PC-9 (cell line): ENCODE data around the gene TWNK. TPM values are rescaled to one million over a fixed set of nuclear protein-coding genes. Genes with fewer than 3 reads are reported as not detected.
"Not testable (repeated sequence)": the region's sequence is repeated elsewhere in the genome, so short reads cannot be mapped to it uniquely, and the experiment has no call there.

ENCODE experiments used
- BruUV-seq: library from RNA; stranded (reverse); fragments of 400-500 nt; replicated peaks from 2 replicates; lab custom pipeline; 2021; lab: Mats Ljungman, UMichigan
- CTCF ChIA-PET: fragments of 300-600 bp; sonication (Branson Sonifier 250); formaldehyde crosslinking; loops from one replicate; lab custom pipeline; 2022; ENCODE audit warnings: antibody characterized with exemption; lab: Charles Lee
- POLR2A ChIA-PET: fragments of 300-600 bp; sonication (Branson Sonifier 250); formaldehyde crosslinking; loops from one replicate; lab custom pipeline; 2022; ENCODE audit warnings: antibody characterized with exemption; ENCODE audit not compliant: unreplicated experiment; lab: Charles Lee
- DNase-seq, 2 experiments: peaks; one replicate each; pipeline versions ENCODE4 v3.0.0 to v3.0.0-alpha.2; 2015 to 2022; ENCODE audit warnings: mixed read lengths in 1 of 2
- H2AFZ ChIP-seq: fragments of 200-600 bp; sonication (generic); 2 replicates; pipeline ENCODE4 v1.8.1; 2017; ENCODE audit warnings: antibody characterized with exemption
- H3F3A ChIP-seq: fragments of 200-600 bp; sonication (generic); 2 replicates; pipeline ENCODE4 v1.8.1; 2017; ENCODE audit warnings: antibody characterized with exemption, mild to moderate bottlenecking, low read depth; ENCODE audit not compliant: insufficient read depth
- H3K27ac ChIP-seq: fragments of 200-600 bp; sonication (generic); 2 replicates; pipeline ENCODE4 v1.6.1; 2016; ENCODE audit warnings: mixed run types
- H3K27me3 ChIP-seq: fragments of 200-600 bp; sonication (generic); 2 replicates; pipeline ENCODE4 v1.6.1; 2016; ENCODE audit warnings: low read depth, mixed run types; ENCODE audit not compliant: insufficient read depth
- H3K36me3 ChIP-seq: fragments of 200-600 bp; sonication (generic); 2 replicates; pipeline ENCODE4 v1.6.1; 2016; ENCODE audit warnings: low read depth, mixed run types
- H3K4me1 ChIP-seq: fragments of 200-600 bp; sonication (generic); replicated peaks from 2 replicates; pipeline ENCODE4 v1.6.1; 2016; ENCODE audit warnings: mixed run types; ENCODE audit not compliant: insufficient read depth
- H3K4me2 ChIP-seq: fragments of 200-600 bp; sonication (generic); 2 replicates; pipeline ENCODE4 v1.6.1; 2017; ENCODE audit warnings: mixed run types
- H3K4me3 ChIP-seq: fragments of 200-600 bp; sonication (generic); 2 replicates; pipeline ENCODE4 v1.6.1; 2016; ENCODE audit warnings: mixed run types
- H3K79me2 ChIP-seq: fragments of 200-600 bp; sonication (generic); 2 replicates; pipeline ENCODE4 v1.6.1; 2017; ENCODE audit warnings: low read depth, mixed run types
- H3K9me2 ChIP-seq: fragments of 200-600 bp; sonication (generic); 2 replicates; pipeline ENCODE4 v1.8.1; 2017; ENCODE audit warnings: mild to moderate bottlenecking; ENCODE audit not compliant: insufficient read depth
- H3K9me3 ChIP-seq: fragments of 200-600 bp; sonication (generic); 2 replicates; pipeline ENCODE4 v1.8.1; 2016; ENCODE audit warnings: low read depth; ENCODE audit not compliant: insufficient read depth
- H4K20me1 ChIP-seq: fragments of 200-600 bp; sonication (generic); 2 replicates; pipeline ENCODE4 v1.8.1; 2017; ENCODE audit not compliant: insufficient read depth
- EZH2 ChIP-seq: fragments of 200-600 bp; sonication (generic); IDR thresholded peaks from 2 replicates; pipeline ENCODE4 v1.8.0; 2017; ENCODE audit warnings: antibody characterized with exemption, low read depth
- intact Hi-C: fragments of 100-400 bp; cut with micrococcal nuclease; formaldehyde crosslinking; loops from one replicate; pipeline ENCODE4 v1.10.0; 2022; ENCODE audit not compliant: unreplicated experiment
- total RNA-seq: library from RNA; stranded (reverse); gene quantifications from 2 replicates; pipeline ENCODE4 v1.2.3, GENCODE V29; 2021
- TF ChIP-seq, protein P1 (sequence below): fragments of 200-600 bp; sonication (generic); conservative IDR thresholded peaks from 2 replicates; pipeline ENCODE4 v1.6.1; 2017; ENCODE audit warnings: mixed run types, antibody characterized with exemption, mild to moderate bottlenecking, moderate library complexity

TWNK gene
- total RNA-seq, 1 experiment from 2014 or later: 7.9 TPM

DNA sequence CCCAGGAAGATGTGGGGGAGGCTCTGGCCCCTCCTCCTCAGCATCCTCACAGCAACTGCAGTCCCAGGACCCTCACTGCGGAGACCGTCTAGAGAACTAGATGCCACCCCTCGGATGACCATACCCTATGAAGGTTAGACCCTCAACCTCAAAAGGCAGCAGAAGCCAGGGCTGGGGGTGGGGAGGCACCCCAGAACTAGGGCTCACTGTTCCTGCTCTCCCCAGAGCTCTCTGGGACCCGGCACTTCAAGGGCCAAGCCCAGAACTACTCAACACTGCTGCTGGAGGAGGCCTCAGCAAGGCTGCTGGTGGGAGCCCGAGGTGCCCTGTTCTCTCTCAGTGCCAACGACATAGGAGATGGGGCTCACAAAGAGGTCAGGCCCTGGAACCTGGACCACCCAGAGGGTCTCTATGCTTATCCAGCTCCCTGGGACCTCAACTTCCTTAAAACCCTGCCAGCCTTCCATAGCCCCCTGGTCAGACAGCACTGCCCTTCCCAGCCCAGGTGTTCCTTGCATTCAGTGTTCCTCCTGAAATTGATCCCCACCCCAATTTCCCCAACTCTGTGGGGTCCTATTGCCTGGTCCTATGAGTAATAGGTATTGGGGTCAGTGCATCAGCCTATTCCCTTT lies 14.3 kb upstream of the TWNK start:
- Histone ChIP-seq H3F3A (no peaks in the 10 kb centered on the region), H3K4me3 (no peak overlapping the region), H3K4me2 (no peak overlapping the region), H3K27ac (no peak overlapping the region), H3K9me2 (no peaks in the 10 kb centered on the region), H3K36me3 (no peaks in the 10 kb centered on the region), H2AFZ (no peak overlapping the region), H3K27me3 (no peaks in the 10 kb centered on the region), H4K20me1 (no peaks in the 10 kb centered on the region), H3K4me1 (peaks cover 9% of the 10 kb centered on the region), H3K79me2 (no peaks in the 10 kb centered on the region), H3K9me3 (no peaks in the 10 kb centered on the region)
- ChIA-PET CTCF (no interaction called here), POLR2A (no interaction called here)
- DNase-seq: no peak
- TF ChIP-seq, protein P1, sequence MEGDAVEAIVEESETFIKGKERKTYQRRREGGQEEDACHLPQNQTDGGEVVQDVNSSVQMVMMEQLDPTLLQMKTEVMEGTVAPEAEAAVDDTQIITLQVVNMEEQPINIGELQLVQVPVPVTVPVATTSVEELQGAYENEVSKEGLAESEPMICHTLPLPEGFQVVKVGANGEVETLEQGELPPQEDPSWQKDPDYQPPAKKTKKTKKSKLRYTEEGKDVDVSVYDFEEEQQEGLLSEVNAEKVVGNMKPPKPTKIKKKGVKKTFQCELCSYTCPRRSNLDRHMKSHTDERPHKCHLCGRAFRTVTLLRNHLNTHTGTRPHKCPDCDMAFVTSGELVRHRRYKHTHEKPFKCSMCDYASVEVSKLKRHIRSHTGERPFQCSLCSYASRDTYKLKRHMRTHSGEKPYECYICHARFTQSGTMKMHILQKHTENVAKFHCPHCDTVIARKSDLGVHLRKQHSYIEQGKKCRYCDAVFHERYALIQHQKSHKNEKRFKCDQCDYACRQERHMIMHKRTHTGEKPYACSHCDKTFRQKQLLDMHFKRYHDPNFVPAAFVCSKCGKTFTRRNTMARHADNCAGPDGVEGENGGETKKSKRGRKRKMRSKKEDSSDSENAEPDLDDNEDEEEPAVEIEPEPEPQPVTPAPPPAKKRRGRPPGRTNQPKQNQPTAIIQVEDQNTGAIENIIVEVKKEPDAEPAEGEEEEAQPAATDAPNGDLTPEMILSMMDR: no peak
- TF ChIP-seq EZH2: no peak
- BruUV-seq: no TSS peak
- intact Hi-C loops: no loop called here

DNA sequence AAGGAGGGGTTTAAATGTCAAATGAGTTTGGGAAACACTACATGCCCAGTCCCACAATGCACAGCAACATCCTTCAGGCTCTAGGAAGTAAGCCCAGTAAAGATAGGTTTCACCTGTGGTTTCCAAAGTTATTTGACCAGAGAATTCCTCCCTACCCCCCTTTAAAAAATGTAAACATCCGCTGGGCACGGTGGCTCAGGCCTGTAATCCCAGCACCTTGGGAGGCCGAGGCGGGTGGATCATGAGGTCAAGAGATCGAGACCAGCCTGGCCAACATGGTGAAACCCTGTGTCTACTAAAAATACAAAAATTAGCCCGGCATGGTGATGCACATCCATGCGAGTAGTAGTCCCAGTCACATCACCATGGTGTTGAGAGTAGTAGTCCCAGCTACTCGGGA lies 11.9 kb upstream of the TWNK start:
- DNase-seq, H4K20me1 ChIP-seq, CTCF ChIA-PET, H3K4me3 ChIP-seq, H3K9me2 ChIP-seq, H3K4me1 ChIP-seq, H3F3A ChIP-seq, H3K27me3 ChIP-seq, POLR2A ChIA-PET, H3K4me2 ChIP-seq, H3K27ac ChIP-seq, H2AFZ ChIP-seq, H3K79me2 ChIP-seq, intact Hi-C loops, BruUV-seq, H3K36me3 ChIP-seq, H3K9me3 ChIP-seq: not testable (repeated sequence)

DNA sequence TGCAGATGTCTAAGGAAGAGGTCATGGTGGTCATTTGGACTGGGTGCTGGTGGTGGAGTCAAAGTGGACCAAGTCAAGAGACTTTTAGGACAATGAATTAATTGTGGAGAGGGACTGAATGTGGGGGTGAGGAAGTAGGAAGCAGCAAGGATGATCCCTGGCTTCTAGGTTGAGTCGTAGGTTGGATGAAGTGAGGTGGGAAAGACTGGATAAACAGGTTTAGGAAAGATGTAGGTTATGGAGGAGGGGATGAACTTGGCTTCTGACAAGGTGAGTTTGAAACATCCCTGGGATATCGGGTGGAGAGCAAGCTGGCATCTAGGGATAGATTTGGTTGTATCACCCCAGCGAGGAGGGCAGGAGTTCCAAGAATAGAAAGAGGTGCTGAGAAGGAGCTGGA lies 10.4 kb upstream of the TWNK start:
- CTCF ChIA-PET: no interaction called here
- POLR2A ChIA-PET: no interaction called here
- no TSS peak for BruUV-seq
- Histone ChIP-seq H3K4me1 (peaks cover 9% of the 10 kb centered on the region), H4K20me1 (no peaks in the 10 kb centered on the region), H3K27ac (no peak overlapping the region), H3K4me3 (no peak overlapping the region), H3K79me2 (no peaks in the 10 kb centered on the region), H3K9me2 (no peaks in the 10 kb centered on the region), H3K27me3 (no peaks in the 10 kb centered on the region), H3F3A (no peaks in the 10 kb centered on the region), H2AFZ (no peak overlapping the region), H3K36me3 (no peaks in the 10 kb centered on the region), H3K4me2 (peak overlapping the region; percentile 7; the same call in 1 of the 2 replicates), H3K9me3 (no peaks in the 10 kb centered on the region)
- DNase-seq: no peak
- no peak for TF ChIP-seq EZH2
- TF ChIP-seq, protein P1: no peak
- intact Hi-C loops: no loop called here

DNA sequence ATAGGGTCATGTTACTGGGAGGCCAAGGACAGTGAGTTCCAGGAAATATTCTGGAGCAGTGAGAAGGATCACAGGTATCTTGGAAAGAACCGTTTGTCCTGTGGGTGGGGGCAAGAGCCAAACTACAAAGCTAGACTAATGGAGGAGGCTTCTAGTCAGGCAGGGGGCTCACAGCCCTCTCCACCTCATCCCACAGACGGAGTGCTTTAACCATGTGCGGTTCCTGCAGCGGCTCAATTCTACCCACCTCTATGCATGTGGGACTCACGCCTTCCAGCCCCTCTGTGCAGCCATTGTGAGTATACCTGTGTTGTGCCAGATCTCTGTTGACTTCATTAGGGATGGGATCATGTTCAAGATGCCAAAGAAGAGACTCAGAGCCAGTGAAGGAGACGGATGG lies 9.9 kb upstream of the TWNK start:
- no peaks in the 10 kb centered on the region for H3K9me2 ChIP-seq
- no peak overlapping the region for H2AFZ ChIP-seq
- H3K4me1 ChIP-seq: peaks cover 9% of the 10 kb centered on the region
- no peaks in the 10 kb centered on the region for H3K9me3 ChIP-seq
- CTCF ChIA-PET: no interaction called here
- H3K27me3 ChIP-seq: no peaks in the 10 kb centered on the region
- no TSS peak for BruUV-seq
- DNase-seq: no peak
- no peaks in the 10 kb centered on the region for H3F3A ChIP-seq
- H3K79me2 ChIP-seq: no peaks in the 10 kb centered on the region
- no peak overlapping the region for H3K27ac ChIP-seq
- intact Hi-C loops: no loop called here
- H3K4me3 ChIP-seq: no peak overlapping the region
- POLR2A ChIA-PET: no interaction called here
- TF ChIP-seq, protein P1: no peak
- TF ChIP-seq EZH2: no peak
- no peak overlapping the region for H3K4me2 ChIP-seq
- H3K36me3 ChIP-seq: no peaks in the 10 kb centered on the region
- H4K20me1 ChIP-seq: no peaks in the 10 kb centered on the region
